GM21390 (cell line): ENCODE measurements around the gene SLC25A29.
A peak's percentile ranks its signal among the peaks of the same experiment; 100 is the strongest.
"Not testable (repeated sequence)": the region's sequence is repeated elsewhere in the genome, so short reads cannot be mapped to it uniquely, and the experiment has no call there.

Experiments
- ATAC-seq: cut with Tn5 transposase; IDR thresholded peaks from one replicate; pipeline ENCODE4 v1.9.1; 2021; ENCODE audit not compliant: unreplicated experiment

SLC25A29 gene

DNA sequence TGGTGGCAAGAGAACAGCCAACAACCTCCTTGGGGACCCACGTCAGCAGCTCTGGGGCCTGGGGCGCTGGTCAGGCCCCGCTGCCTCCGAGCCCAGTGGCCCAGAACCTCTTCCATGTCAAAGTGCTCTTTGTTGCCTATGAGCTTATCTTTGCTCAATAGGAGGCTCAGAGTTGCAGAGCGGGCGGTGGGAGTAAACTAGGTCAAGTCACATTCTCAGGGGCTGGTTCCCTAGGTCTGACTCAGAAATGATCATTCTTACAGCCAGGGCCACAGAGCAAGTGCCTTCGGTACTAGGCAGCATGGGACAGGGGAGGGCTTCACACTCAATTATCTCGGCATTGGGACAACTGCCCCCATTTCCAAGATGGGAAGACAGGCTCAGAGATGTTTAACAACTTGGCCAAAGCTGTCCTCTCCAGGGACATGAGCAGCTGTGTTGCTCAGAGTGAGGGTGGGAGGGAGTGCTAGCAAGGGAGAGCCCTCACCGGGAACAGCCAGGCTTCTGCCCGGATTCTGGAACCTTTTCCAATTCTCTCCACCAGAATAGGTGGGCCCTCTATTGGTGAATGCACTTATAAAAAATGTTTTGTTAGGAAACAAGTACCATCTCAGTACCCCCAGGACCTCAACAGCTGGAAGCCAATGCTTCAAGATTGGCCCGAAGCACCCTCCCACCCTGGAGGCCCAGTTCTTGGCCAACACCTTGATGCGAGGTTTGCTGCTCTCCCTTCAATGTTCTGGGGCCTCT is 11.9 kb downstream of the SLC25A29 start:
- ATAC-seq, result no peak

DNA sequence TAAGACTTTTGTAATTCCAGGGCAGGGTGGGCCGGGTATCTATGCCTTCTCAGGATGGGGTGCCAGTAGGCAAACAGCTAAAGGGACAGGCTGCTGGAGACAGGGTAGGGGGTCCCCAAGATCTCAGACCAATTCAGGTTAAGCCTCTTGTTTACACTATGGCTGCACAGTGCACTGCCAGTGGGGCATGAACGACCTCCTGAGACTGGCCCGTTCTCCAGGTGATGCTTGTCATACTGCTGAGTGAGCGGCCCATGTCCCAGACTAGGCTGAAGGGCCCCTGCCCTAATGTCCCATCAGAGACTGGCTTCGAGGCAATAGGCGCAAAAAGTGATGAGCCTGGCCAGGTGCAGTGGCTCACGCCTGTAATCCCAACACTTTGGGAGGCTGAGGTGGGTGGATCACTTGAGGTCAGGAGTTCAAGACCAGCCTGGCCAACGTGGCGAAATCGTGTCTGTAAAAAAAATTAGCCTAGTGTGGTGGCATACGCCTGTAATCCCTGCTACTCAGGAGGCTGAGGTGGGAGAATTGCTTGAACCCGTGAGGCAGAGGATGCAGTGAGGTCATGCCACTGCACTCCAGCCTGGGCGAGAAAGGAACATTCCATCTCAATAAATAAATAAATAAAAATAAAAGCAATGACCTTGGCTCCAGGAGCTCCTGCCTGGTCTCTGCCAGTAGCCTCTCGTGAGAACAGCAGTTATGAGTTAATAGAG is 12.6 kb downstream of the SLC25A29 start:
- no peak for ATAC-seq

DNA sequence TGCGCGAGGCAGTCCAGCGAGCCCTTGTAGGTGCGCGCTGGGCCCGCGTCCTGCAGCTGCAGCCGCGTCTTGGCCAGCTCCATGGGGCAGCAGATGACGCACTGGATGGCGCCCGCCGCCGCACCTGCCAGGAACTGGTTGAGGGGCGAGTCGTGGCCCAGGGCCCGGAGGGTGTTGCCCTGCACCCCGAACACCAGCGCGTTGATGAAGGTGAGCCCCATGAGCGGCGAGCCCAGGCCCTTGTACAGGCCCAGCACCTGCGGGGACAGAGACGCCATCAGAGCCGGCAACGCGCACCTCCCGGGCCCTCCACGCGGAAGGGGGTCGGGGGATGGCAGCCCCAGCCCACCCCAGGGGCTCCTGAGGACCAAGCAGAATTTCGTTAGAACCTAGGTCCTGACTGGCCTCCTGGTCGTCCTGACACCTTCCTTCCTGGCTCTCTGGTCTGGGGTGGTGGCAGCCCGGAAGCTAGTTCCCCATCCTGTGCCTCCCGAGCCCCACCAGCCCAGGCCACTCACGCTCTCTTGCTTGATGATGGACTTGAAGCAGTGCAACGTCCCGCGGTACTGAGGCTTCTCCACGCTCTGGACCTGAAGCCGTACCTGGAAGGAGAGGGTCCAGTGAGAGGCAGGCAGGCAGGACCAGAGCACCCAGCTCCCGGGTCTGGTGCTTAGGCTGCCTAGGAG is 13.3 kb downstream of the SLC25A29 start:
- no peak for ATAC-seq

- ATAC-seq, result no peak
Measured at GRCh38 chr14:100292301-100292775, 13.9 kb downstream of the SLC25A29 start.

DNA sequence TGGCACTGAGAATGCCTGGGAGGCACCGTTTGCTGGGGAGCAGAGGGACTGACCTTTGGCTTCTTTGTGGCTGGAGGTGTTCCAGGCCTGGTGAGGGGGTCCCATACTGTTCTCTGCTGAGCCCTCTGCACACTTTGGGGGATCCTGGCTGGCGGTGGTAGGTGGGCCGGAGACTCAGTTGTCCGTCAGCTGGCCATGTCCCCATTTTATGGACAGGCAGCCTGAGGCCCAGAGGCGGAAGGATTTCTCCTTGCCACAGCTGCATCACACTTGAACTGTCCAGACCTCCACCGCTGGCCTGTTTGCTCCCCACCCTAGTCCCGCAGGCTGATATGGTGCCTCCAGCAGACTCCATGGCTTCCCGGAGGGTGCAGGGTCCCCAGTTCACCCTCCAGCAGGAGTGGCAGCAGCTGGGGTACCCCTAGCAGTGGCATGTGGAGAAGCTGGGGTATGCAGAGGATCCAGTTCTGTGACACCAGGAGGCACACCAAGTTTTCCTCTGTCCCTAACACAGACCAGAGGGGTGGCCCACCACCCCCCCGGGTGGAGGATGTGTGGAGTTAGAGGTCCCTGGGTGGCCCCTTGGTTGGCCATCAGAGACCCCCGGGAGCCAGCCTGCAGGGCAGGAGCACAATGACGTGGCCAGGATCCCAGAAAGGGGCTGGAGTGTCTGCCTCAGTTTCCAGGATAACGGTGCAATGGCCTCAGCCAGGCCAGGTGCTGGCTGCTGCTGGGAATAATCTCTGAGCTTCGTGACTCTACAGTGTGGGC is 14.8 kb downstream of the SLC25A29 start:
- no peak for ATAC-seq

DNA sequence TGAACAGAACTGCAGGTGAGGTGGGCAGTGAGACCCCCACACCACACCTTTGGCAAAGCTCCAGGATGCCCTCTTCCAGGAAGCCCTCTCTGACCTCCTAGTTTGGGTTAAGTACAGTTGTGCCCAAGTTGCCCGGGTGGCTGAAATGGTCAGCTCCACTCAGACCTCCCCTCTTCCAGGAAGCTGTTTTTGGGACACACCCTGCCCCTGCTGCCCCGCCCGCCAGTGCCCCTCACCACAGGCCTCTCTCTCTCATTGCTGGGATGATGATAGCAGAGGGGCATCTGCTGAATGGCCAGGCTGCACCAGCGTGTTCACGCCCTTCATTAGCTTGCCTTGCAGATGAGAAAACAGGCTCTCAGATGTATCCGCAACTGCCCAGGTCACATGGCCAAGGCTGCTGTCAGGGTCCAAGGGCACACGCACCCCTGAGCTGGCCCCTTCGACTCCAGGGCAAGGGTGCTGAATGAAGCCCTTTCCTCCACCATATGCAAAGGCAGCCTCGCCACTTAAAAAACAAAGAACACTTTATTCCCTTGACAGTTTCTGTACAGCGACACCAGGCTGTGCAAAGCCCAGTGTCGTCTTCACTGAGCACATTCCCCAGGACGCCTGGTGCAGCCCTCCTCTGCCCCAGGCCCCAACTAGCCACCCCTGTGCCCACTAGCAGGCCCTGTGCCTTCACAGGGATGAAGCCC is 15.5 kb downstream of the SLC25A29 start:
- no peak for ATAC-seq

DNA sequence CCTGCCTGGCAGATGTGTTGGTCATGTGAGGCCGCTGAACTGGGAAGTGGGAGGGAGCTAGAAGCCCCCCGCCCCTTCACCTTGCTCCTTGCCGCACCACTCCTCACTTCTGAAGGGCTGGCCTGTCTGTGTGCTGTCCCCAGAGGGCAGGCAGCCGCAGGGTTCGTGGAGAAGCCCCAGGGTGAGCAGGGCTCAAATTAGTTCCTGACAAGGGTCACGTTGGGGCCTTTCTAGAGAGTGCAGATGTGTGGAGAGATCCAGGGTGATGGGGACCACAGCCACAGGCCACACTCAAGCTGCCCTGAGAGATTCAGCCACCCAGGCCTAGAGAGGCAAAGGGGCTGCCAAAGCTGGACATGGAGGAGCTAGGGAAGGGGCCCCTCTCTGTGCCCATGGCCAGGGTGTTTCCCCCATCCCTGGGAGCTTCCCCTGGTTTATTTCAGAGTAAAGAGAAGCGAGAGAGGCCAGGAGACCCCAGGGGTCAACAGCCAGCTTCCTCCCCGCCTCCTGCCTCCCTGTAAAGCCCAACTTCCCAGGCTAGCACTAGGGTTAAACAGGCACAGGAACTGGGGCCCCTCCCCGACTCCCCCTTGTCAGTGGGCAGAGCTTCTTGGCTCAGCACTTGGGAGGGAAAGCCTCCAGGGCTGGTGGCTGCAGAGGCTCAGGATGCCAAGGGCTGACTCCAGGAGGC is 16.2 kb downstream of the SLC25A29 start:
- ATAC-seq, result no peak

DNA sequence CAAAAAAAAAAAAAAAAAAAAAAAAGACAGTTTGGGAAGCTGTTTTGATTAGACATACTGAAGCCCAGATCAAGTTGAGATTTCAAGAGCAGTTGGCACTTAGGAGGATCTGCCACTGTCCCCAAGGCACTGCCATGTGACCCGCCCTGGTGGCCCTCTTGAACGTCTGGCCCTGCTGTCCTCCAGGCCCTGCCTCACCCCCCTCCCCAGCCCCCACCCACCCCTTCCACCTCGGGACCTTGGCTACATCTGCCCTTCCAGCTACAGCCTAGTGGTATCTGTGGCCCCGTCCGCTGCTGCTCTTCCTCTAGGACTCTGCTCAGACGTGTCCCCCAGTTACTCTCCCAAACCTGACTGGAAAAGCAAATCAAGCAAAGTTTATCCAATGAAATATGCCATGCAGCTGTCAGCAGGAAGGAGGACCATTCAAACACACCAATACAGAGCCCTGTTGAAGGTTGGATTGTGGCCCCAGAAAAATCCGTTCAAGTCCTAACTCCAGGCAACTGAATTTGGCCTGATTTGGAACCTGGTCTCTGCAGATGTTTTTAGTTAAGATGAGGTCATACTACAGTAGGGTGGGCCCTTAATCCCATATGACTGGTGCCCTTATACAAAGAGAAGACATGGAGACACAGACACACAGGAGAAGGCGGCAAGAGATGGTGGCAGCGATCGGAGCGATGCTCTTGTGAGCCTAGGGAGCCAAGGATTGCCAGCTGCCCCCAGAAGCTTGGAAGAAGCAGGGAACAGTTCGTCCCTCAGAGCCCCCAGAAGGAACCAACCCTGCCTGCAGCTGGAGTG is 17.7 kb downstream of the SLC25A29 start:
- ATAC-seq, result no peak

GRCh38 chr14:100287998-100288295 is 18.3 kb downstream of the SLC25A29 start:
- not testable (repeated sequence) for ATAC-seq

DNA sequence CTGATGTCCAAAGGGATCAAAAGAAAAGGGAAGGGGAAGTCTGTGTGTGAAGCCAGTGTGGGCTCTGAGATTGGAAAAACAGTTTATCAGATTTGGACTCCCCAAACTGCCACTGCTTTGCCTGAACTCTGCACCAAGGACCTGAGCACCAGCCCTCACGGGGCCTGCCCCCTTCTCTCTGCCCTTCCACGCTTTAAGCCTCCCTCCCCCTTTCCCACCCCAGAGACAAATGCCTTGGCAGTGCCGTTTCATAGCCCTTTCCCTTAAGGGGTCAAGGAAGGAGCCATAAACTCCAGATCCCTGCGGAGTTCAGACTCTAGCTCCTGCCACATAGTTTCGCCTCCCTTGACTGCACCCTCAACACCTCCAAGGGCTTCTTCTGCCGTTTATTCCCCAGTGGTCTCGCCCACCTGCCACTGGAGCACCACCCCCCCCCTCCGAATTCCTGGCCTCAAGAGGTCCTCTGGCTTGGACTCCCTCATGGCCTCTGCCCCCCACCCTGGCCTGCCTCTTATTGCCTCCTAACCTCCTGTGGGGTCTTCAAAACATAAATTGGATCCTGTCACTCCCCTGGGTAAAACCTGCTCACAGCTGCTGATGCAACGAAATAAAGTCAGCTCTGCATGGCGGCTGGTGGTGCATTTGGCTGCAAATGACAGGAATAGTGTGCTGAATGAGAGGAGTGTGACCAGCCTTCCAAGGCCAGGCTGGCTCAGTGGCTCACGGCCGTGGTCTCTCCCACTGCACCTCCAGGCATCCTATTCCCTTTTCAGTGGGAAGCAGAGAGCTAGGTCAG is 18.8 kb downstream of the SLC25A29 start:
- no peak for ATAC-seq

GRCh38 chr14:100286484-100287191 is 19.6 kb downstream of the SLC25A29 start:
- no peak for ATAC-seq

GRCh38 chr14:100285913-100286400 is 20.3 kb downstream of the SLC25A29 start:
- no peak for ATAC-seq

DNA sequence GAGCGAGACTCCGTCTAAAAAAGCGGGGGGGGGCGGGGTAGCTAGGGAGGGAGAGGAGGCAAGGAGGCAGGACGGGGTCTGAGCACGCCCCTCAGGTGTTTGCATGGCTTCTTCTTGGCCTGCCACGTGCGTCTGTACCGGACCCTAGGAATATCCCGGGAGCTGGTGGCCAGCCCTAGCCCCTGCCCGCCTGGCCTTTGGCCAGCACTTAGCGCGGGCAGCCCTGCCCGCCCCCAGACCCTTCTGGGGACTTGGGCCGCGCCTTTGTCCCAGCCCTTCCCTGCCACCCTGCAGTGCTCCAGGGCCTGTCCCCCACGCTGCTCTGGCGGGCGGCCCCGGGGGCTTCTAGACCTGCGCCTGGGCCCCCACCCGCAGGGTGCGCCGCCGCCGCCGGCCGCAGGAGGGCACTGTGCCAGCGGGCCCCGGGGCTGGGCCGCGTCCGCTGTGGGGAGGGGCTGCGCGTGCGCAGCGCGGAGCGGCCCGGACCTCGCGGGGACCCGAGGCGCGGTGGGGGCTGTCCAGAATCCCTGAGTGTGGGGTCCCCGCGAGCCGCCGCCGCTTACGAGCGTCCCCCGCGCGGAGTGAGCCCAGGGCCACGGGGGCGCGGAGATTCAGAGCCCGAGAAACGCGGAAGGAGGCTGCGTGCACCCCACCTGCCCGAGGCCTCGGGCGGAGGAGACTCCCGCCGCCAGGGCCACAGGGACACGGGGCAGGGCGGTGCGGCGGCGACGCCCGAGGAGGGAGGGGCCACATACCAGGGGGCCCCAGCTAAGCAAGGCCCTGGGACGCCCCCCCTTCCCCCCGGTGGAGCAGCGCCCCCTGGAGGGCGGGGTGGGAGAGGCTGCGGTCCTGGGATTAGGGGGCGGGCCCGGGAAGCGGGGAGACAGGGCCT is 21.0 kb downstream of the SLC25A29 start:
- peak; percentile 91 for ATAC-seq

GRCh38 chr14:100283984-100284881 is 22.0 kb downstream of the SLC25A29 start:
- ATAC-seq, result no peak

- ATAC-seq, result not testable (repeated sequence)
Measured at GRCh38 chr14:100283436-100283835, 22.8 kb downstream of the SLC25A29 start.
